Measurements from ENCODE around the gene NUFIP1.

The NUFIP1 gene

GRCh38 chr13:44930280-44930679 lies 59.0 kb downstream of the NUFIP1 start:
- Histone ChIP-seq H3K9me3 (ENCODE audit: insufficient read depth, low read depth, low read length) (no peaks in the 10 kb centered on the region), H3K36me3 (ENCODE audit: insufficient read depth, low read length) (no peaks in the 10 kb centered on the region), H2AFZ (ENCODE audit: low read length) (no peak overlapping the region), H3K9ac (ENCODE audit: low read depth, low read length, poor library complexity, severe bottlenecking) (no peak overlapping the region), H3K9me2 (replicated peaks; ENCODE audit: low read depth, low read length) (no peaks in the 10 kb centered on the region), H3F3A (ENCODE audit: low read depth) (no peaks in the 10 kb centered on the region), H3K4me3 (ENCODE audit: low read length, poor library complexity, severe bottlenecking) (no peak overlapping the region), H3K4me1 (ENCODE audit: insufficient read depth, low read length, poor library complexity, severe bottlenecking) (peaks cover 8% of the 10 kb centered on the region), H4K20me1 (ENCODE audit: insufficient read depth, low read length, poor library complexity, severe bottlenecking) (no peaks in the 10 kb centered on the region), H3K4me2 (ENCODE audit: low read depth, low read length, poor library complexity, severe bottlenecking) (no peak overlapping the region), H3K27me3 (ENCODE audit: insufficient read depth, low read length, poor library complexity, severe bottlenecking) (no peaks in the 10 kb centered on the region), H3K79me2 (ENCODE audit: insufficient read depth, low read length) (no peaks in the 10 kb centered on the region)
- TF ChIP-seq EZH2phosphoT487 (IDR thresholded peaks at IDR 0.05; ENCODE audit: borderline replicate concordance): no peak
- no peak for TF ChIP-seq CTCF (conservative IDR thresholded peaks at IDR 0.05; ENCODE audit: low read length)

- no peak overlapping the region for H3K4me3 ChIP-seq (ENCODE audit: low read length, poor library complexity, severe bottlenecking)
- no peaks in the 10 kb centered on the region for H3K9me3 ChIP-seq (ENCODE audit: insufficient read depth, low read depth, low read length)
- no peaks in the 10 kb centered on the region for H3K27me3 ChIP-seq (ENCODE audit: insufficient read depth, low read length, poor library complexity, severe bottlenecking)
- no peak overlapping the region for H3K9ac ChIP-seq (ENCODE audit: low read depth, low read length, poor library complexity, severe bottlenecking)
- no peaks in the 10 kb centered on the region for H3K79me2 ChIP-seq (ENCODE audit: insufficient read depth, low read length)
- no peaks in the 10 kb centered on the region for H3K9me2 ChIP-seq (replicated peaks; ENCODE audit: low read depth, low read length)
- no peaks in the 10 kb centered on the region for H3K36me3 ChIP-seq (ENCODE audit: insufficient read depth, low read length)
- H2AFZ ChIP-seq (ENCODE audit: low read length): 0 out of 2 replicates have a peak overlapping the region, but pooled peaks have one; percentile 50
- H3F3A ChIP-seq (ENCODE audit: low read depth): no peaks in the 10 kb centered on the region
- H4K20me1 ChIP-seq (ENCODE audit: insufficient read depth, low read length, poor library complexity, severe bottlenecking): no peaks in the 10 kb centered on the region
- H3K4me2 ChIP-seq (ENCODE audit: low read depth, low read length, poor library complexity, severe bottlenecking): no peak overlapping the region
- TF ChIP-seq EZH2phosphoT487 (IDR thresholded peaks at IDR 0.05; ENCODE audit: borderline replicate concordance) (no peak), CTCF (conservative IDR thresholded peaks at IDR 0.05; ENCODE audit: low read length) (no peak)
- peaks cover 3% of the 10 kb centered on the region for H3K4me1 ChIP-seq (ENCODE audit: insufficient read depth, low read length, poor library complexity, severe bottlenecking)
Observed at GRCh38 chr13:44929692-44930091, 59.6 kb downstream of the NUFIP1 start.

- Histone ChIP-seq H3K4me1 (ENCODE audit: insufficient read depth, low read length, poor library complexity, severe bottlenecking) (no peaks in the 10 kb centered on the region), H3K36me3 (ENCODE audit: insufficient read depth, low read length) (no peaks in the 10 kb centered on the region), H4K20me1 (ENCODE audit: insufficient read depth, low read length, poor library complexity, severe bottlenecking) (no peaks in the 10 kb centered on the region), H2AFZ (ENCODE audit: low read length) (no peak overlapping the region), H3K4me2 (ENCODE audit: low read depth, low read length, poor library complexity, severe bottlenecking) (no peak overlapping the region), H3K9me3 (ENCODE audit: insufficient read depth, low read depth, low read length) (no peaks in the 10 kb centered on the region), H3F3A (ENCODE audit: low read depth) (no peaks in the 10 kb centered on the region), H3K4me3 (ENCODE audit: low read length, poor library complexity, severe bottlenecking) (no peak overlapping the region), H3K79me2 (ENCODE audit: insufficient read depth, low read length) (no peaks in the 10 kb centered on the region), H3K9me2 (replicated peaks; ENCODE audit: low read depth, low read length) (no peaks in the 10 kb centered on the region), H3K27me3 (ENCODE audit: insufficient read depth, low read length, poor library complexity, severe bottlenecking) (no peaks in the 10 kb centered on the region), H3K9ac (ENCODE audit: low read depth, low read length, poor library complexity, severe bottlenecking) (no peak overlapping the region)
- TF ChIP-seq EZH2phosphoT487 (IDR thresholded peaks at IDR 0.05; ENCODE audit: borderline replicate concordance) (no peak), CTCF (conservative IDR thresholded peaks at IDR 0.05; ENCODE audit: low read length) (no peak)
Observed at GRCh38 chr13:44927968-44928367, 61.3 kb downstream of the NUFIP1 start.
